ENCODE results near the gene ARHGAP22. TPM values are rescaled to one million over a fixed set of nuclear protein-coding genes. Genes with fewer than 3 reads are reported as not detected.

ARHGAP22 gene
- total RNA-seq, 1 donor from 2014 or later, result 24.5 TPM

DNA sequence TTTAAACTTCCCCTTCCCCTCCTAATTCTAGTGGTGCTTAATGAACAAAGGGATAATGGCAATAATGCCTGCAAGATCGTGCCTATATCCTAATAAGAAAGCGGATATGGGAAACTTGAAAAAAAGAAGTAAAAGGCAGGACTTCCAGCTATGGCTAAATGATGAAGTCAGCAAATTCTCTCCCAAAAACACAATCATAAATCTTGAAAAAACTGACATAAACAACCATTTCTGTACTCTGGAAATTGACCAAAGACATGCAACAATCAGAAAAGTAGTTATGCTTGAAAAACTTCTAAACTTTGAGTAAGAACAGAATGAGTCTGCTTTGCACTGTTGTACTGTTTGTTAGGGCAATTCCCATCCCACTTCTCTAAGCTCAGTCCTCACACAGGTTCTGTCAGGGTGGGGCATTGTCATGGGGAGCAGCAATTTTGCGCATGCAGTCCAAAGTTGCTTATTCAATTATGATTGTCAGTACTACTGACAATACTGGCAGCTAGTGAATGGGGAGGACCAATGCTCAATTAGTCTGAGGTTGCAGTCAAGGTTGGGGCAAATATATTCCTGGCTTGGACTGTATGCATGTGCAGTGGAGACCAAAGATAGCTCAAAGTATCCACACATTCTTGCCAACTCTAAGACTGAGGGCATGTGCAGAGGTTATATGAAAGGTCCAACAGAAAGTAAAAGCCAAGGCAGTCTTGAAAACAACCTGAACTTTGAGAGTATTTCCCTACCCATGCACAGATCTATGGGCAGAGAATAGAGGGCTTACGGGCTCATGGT lies 34.1 kb upstream of the ARHGAP22 start:
- TF ChIP-seq, protein P1, sequence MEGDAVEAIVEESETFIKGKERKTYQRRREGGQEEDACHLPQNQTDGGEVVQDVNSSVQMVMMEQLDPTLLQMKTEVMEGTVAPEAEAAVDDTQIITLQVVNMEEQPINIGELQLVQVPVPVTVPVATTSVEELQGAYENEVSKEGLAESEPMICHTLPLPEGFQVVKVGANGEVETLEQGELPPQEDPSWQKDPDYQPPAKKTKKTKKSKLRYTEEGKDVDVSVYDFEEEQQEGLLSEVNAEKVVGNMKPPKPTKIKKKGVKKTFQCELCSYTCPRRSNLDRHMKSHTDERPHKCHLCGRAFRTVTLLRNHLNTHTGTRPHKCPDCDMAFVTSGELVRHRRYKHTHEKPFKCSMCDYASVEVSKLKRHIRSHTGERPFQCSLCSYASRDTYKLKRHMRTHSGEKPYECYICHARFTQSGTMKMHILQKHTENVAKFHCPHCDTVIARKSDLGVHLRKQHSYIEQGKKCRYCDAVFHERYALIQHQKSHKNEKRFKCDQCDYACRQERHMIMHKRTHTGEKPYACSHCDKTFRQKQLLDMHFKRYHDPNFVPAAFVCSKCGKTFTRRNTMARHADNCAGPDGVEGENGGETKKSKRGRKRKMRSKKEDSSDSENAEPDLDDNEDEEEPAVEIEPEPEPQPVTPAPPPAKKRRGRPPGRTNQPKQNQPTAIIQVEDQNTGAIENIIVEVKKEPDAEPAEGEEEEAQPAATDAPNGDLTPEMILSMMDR (conservative IDR thresholded peaks at IDR 0.05; ENCODE audit: low read depth, low read length), result no peak
- no peak for DNase-seq (ENCODE audit: low read depth)
- no peak overlapping the region for H3K4me3 ChIP-seq (ENCODE audit: low read depth, low read length)

DNA sequence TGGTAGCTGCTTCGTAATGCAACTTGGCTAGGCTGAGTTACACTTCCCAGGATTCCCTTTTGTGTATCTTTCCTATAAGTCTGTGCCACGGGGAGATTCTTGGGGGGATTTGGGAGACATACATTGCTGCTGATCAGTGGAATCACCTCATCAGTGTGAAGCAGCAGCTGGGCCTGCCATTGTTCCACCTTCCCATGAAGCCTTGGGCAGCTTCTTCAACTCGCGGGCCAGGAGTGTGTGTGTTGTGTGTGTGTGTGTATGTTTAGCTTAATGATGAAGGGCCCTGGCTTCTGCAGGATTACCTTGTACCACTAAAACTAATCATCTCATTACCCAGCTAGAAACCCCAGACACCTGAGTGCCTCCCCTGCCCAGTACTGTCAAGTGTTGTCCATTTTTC lies 33.3 kb upstream of the ARHGAP22 start:
- TF ChIP-seq, protein P1 (conservative IDR thresholded peaks at IDR 0.05; ENCODE audit: low read depth, low read length), result no peak
- H3K4me3 ChIP-seq (ENCODE audit: low read depth, low read length), result no peak overlapping the region
- DNase-seq (ENCODE audit: low read depth), result no peak

DNA sequence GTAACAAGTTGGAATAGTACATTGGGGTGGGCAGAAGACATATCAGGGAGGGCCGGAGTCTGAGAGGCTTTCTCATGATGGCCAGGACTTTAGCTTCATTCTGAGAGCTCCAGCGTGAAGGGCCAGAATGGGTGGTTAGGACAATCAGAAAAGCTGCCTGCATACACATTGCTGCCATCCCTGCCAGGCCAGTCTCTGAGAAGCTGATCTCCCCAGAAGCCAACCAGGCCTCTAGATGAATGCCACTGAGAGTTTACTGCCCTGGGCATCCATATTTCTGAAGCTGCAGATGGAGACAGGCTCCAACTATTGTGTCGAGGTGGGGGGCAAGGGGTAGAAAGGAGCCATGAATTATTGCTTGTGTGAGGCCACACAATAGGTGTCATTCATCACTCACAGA lies 32.0 kb upstream of the ARHGAP22 start:
- H3K4me3 ChIP-seq (ENCODE audit: low read depth, low read length), result no peak overlapping the region
- DNase-seq (ENCODE audit: low read depth), result no peak
- TF ChIP-seq, protein P1 (conservative IDR thresholded peaks at IDR 0.05; ENCODE audit: low read depth, low read length), result no peak

DNA sequence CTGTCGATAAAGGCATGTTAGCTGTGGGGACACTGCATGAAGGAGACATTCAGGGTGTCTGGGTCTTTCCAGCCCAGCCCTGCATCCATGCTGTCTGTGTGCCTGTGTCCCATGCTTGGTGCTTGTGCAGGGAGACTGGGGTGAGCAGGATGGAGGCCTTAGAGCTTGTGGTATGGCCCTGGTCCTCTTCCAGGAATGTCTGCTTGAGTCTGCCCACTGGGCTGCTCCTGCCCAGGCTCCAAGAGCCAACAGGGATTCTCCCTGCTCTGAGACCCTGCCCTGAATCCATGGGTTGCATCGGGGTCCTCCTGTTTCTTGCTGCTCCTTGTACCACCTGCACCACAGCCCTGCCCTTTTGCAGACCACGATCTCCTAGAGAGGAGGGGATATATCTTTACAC lies 31.4 kb upstream of the ARHGAP22 start:
- TF ChIP-seq, protein P1 (conservative IDR thresholded peaks at IDR 0.05; ENCODE audit: low read depth, low read length), result no peak
- DNase-seq (ENCODE audit: low read depth), result no peak
- no peak overlapping the region for H3K4me3 ChIP-seq (ENCODE audit: low read depth, low read length)

DNA sequence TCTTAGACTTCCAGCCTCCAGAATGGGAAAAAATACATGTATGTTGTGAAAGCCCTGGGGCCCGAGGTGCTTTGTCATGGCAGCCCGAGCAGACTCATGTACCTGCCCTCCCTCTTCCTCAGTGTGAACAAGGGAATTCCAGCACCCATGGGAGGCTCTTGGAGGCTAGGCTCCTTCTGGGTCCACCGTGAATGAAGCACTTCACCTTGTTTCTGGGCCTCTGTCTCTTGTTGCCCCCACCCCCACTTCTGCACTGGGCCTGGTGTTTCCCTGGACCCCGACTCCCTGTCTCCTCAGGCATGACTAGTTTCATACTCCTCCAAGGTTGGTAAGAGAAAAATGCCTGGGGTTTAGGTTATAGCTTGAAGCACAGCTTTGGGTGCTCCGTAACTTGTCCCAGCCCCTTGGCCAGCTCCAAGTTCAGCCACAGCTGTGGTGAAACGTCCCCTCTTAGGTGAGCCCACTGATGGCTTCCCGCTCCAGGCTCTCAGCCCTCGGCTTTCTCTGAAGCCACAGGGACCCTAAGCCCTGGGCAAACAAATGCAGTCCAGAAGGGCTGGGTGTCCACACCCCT lies 30.2 kb upstream of the ARHGAP22 start:
- no peak overlapping the region for H3K4me3 ChIP-seq (ENCODE audit: low read depth, low read length)
- TF ChIP-seq, protein P1 (conservative IDR thresholded peaks at IDR 0.05; ENCODE audit: low read depth, low read length), result no peak
- no peak for DNase-seq (ENCODE audit: low read depth)

DNA sequence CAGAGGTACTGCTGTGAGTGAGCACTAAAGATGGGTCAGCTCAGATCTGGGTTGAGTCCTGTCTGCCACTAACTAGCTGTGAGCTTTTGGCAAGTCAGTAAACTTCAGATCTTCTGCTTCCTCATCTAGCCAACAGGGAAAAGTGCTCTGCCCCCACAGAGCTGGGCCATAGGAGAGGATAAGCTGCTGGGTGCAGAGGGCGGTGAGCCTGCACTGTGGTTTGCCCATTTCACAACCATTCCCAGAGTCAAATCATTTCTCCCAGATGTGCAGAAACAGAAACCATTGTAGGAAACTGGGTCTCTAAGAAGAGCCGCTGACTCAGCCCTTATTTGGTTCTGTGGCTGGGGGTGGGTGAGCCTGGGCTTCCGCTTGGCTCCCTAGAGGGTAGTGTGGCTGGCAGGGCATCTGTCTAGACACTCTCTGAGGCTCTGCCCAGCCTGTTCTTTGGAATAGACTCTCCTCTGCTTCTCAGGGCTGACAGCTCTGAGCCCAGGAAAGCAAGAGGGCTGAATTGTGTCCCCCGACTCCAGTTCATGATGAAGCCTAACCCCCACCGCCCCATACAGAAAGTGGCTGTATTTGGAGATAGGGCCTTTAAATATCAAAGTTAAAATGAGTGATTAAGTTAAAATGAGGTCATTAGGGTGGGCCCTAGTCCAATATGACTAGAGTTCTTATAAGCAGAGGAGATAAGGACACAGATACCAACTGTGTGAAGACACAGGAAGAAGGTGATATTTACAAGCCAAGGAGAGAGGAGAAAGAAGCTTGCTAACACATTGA lies 29.5 kb upstream of the ARHGAP22 start:
- no peak for DNase-seq (ENCODE audit: low read depth)
- TF ChIP-seq, protein P1 (conservative IDR thresholded peaks at IDR 0.05; ENCODE audit: low read depth, low read length), result no peak
- no peak overlapping the region for H3K4me3 ChIP-seq (ENCODE audit: low read depth, low read length)
